ENCODE data around the gene SP4. TPM values are rescaled to one million over a fixed set of nuclear protein-coding genes. Genes with fewer than 3 reads are reported as not detected.

SP4 gene
- total and polyA plus RNA-seq, 2 of the 4 experiments (the other 2 are of a cell fraction) = 0.97 to 5.9 TPM

DNA sequence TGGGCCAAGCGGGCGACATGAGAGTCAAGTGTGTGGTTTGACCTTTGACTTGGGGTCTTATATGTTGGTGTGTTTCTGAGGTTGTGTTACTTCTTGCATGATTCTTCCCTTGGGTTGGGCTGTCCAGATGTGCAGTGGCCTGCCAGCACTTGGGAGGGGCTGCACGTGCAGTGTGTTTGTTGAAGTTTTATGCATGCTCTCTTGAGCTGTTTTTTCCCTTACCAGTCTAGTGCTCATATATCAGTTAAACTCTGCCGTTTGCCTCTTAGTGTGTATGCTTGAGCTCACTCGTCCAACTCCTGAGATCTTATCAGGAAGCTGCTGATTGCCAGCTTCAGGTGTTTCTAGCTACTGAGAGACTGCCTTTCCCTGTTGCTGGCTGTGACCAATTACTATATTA, 23.1 kb downstream of the SP4 start:
- no peak overlapping the region for H3K14ac ChIP-seq (replicated peaks; ENCODE audit: low read depth, low read length)
- no peaks in the 10 kb centered on the region for H3K9me1 ChIP-seq (ENCODE audit: insufficient read depth, low read length)
- no peak overlapping the region for H2BK120ac ChIP-seq (ENCODE audit: low read depth, low read length)
- dilution Hi-C loops (cut with HindIII; ENCODE audit: low sequenced_read_pairs, unreplicated experiment) = no loop called here
- no peak overlapping the region for H3K23ac ChIP-seq (ENCODE audit: low read depth, low read length)
- H3K36me3 ChIP-seq (ENCODE audit: control insufficient read depth, insufficient read depth, low read length) = no peaks in the 10 kb centered on the region
- no peak overlapping the region for H4K8ac ChIP-seq (ENCODE audit: low read depth in 2 of 2, low read length in 2 of 2)
- H3K27me3 ChIP-seq (ENCODE audit: control insufficient read depth, insufficient read depth, low read length) = no peaks in the 10 kb centered on the region
- 71% methylated on average over 1 of the region's 5 CpGs; no CpG with 5 or more reads in 1 of the 2 experiments for WGBS, 2 experiments (ENCODE audit: extremely low coverage in 2 of 2, insufficient read length in 1 of 2)
- no peak overlapping the region for H2AK5ac ChIP-seq (ENCODE audit: low read depth, low read length)
- H3K4me1 ChIP-seq (ENCODE audit: control insufficient read depth, insufficient read depth, low read length) = no peaks in the 10 kb centered on the region
- no peak overlapping the region for H3K27ac ChIP-seq (ENCODE audit: insufficient read depth, low read length)
- H3K4me2 ChIP-seq (ENCODE audit: low read depth, low read length) = no peak overlapping the region
- no peak overlapping the region for H3K18ac ChIP-seq (ENCODE audit: low read depth, low read length)
- BruUV-seq (replicated peaks) = no TSS peak
- H4K5ac ChIP-seq (ENCODE audit: low read depth, low read length) = no peak overlapping the region
- H2AK9ac ChIP-seq (replicated peaks; ENCODE audit: low read depth, low read length, poor library complexity) = no peak overlapping the region
- POLR2A ChIA-PET (ENCODE audit: unreplicated experiment) = no interaction called here
- no peak overlapping the region for H4K91ac ChIP-seq (ENCODE audit: insufficient read depth, low read depth, low read length)
- no peak overlapping the region for H3K4ac ChIP-seq (ENCODE audit: low read depth, low read length)
- in situ Hi-C loops (cut with MboI; ENCODE audit: low sequenced_read_pairs) = no loop called here
- no peak overlapping the region for H3K9ac ChIP-seq (ENCODE audit: low read depth, low read length)
- H3K56ac ChIP-seq (ENCODE audit: extremely low read depth, insufficient read depth, low read length) = no peak overlapping the region
- no peak overlapping the region for H3K4me3 ChIP-seq (ENCODE audit: insufficient read depth, low read depth, low read length)
- no peak overlapping the region for H2BK20ac ChIP-seq (ENCODE audit: low read depth, low read length)
- intact Hi-C loops (cut with micrococcal nuclease) = no loop called here
- no peak overlapping the region for H2BK5ac ChIP-seq (ENCODE audit: low read depth, low read length, poor library complexity, severe bottlenecking)
- CTCF ChIA-PET = no interaction called here
- H4K20me1 ChIP-seq (ENCODE audit: insufficient read depth, low read length) = no peaks in the 10 kb centered on the region
- H2BK15ac ChIP-seq (ENCODE audit: low read depth, low read length) = no peak overlapping the region
- no peak for DNase-seq
- no peak for TF ChIP-seq RCOR1 (IDR thresholded peaks at IDR 0.05; ENCODE audit: insufficient replicate concordance, low read length)
- TF ChIP-seq CHD1 (IDR thresholded peaks at IDR 0.05; ENCODE audit: low read depth, low read length) = no peak
- TF ChIP-seq MXI1 (IDR thresholded peaks at IDR 0.05; ENCODE audit: borderline replicate concordance, low read depth, low read length) = no peak
- TF ChIP-seq, protein P1, sequence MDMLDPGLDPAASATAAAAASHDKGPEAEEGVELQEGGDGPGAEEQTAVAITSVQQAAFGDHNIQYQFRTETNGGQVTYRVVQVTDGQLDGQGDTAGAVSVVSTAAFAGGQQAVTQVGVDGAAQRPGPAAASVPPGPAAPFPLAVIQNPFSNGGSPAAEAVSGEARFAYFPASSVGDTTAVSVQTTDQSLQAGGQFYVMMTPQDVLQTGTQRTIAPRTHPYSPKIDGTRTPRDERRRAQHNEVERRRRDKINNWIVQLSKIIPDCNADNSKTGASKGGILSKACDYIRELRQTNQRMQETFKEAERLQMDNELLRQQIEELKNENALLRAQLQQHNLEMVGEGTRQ (IDR thresholded peaks at IDR 0.05; ENCODE audit: low read depth, low read length) = no peak
- TF ChIP-seq CEBPB (IDR thresholded peaks at IDR 0.05; ENCODE audit: low read depth, low read length) = no peak
- no peak for TF ChIP-seq POLR2A (IDR thresholded peaks at IDR 0.05; ENCODE audit: low read depth, low read length)
- TF ChIP-seq MAZ (IDR thresholded peaks at IDR 0.05; ENCODE audit: borderline replicate concordance, low read depth, low read length) = no peak
- no peak for TF ChIP-seq NFE2L2 (IDR thresholded peaks at IDR 0.05; ENCODE audit: low read depth, low read length)
- TF ChIP-seq FOS (IDR thresholded peaks at IDR 0.05; ENCODE audit: low read depth, low read length) = no peak
- TF ChIP-seq, protein P2, sequence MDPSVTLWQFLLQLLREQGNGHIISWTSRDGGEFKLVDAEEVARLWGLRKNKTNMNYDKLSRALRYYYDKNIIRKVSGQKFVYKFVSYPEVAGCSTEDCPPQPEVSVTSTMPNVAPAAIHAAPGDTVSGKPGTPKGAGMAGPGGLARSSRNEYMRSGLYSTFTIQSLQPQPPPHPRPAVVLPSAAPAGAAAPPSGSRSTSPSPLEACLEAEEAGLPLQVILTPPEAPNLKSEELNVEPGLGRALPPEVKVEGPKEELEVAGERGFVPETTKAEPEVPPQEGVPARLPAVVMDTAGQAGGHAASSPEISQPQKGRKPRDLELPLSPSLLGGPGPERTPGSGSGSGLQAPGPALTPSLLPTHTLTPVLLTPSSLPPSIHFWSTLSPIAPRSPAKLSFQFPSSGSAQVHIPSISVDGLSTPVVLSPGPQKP (IDR thresholded peaks at IDR 0.05; ENCODE audit: borderline replicate concordance, low read depth, low read length) = no peak
- TF ChIP-seq BHLHE40 (IDR thresholded peaks at IDR 0.05; ENCODE audit: low read depth, low read length) = no peak
- no peak for TF ChIP-seq CTCF (conservative IDR thresholded peaks at IDR 0.05; ENCODE audit: low read depth, low read length)
- TF ChIP-seq RFX5 (IDR thresholded peaks at IDR 0.05; ENCODE audit: low read depth, low read length) = no peak
- TF ChIP-seq MAFK (IDR thresholded peaks at IDR 0.05; ENCODE audit: low read depth, low read length) = no peak
- no peak overlapping the region for H2AFZ ChIP-seq (replicated peaks; ENCODE audit: low read length, poor library complexity)
- no peaks in the 10 kb centered on the region; a peak in 1 of 4 replicates for H3K79me1 ChIP-seq (ENCODE audit: low read depth in 1 of 2, low read length in 2 of 2)
- peaks cover 3% of the 10 kb centered on the region; the same call in 1 of the 2 replicates for H3K9me3 ChIP-seq (ENCODE audit: control insufficient read depth, insufficient read depth, low read length)
- ATAC-seq (ENCODE audit: low read depth) = no peak
